Endothelial cell of umbilical vein (primary cell): Measurements from ENCODE around the gene RFX7. TPM values are rescaled to one million over a fixed set of nuclear protein-coding genes. Genes with fewer than 3 reads are reported as not detected.

Experiments
- Bru-seq: library from RNA; stranded (reverse); fragments of 400-500 nt; gene quantifications from one replicate; lab custom pipeline; 2021; lab: Mats Ljungman, UMichigan
- BruChase-seq, 2 experiments: library from RNA; stranded (reverse); fragments of 400-500 nt; gene quantifications; one replicate each; lab custom pipeline; 2021; lab: Mats Ljungman, UMichigan
- BruUV-seq: library from RNA; stranded (reverse); fragments of 400-500 nt; replicated peaks from 2 replicates; lab custom pipeline; 2021; lab: Mats Ljungman, UMichigan
- CTCF ChIA-PET: fragments of 300-600, 350-600 bp; sonication (Branson Sonifier 250); formaldehyde crosslinking; loops from one replicate; lab custom pipeline; 2021; ENCODE audit warnings: antibody characterized with exemption, inconsistent platforms; lab: Charles Lee
- POLR2A ChIA-PET: fragments of 300-600, 350-600 bp; sonication (Branson Sonifier 250); formaldehyde crosslinking; loops from one replicate; lab custom pipeline; 2021; ENCODE audit warnings: antibody characterized with exemption, inconsistent platforms; lab: Charles Lee
- DNase-seq: peaks from one replicate; pipeline ENCODE4 v3.0.0-alpha.2; 2011; ENCODE audit warnings: low read depth, low spot score
- FAIRE-seq: peaks from 2 replicates; lab custom pipeline; 2011; peaks lifted over from hg19 to GRCh38; lab: Jason Lieb, UNC
- H2AFZ ChIP-seq: 2 replicates; pipeline ENCODE4 v1.6.0; 2012; ENCODE audit warnings: low read depth, low read length, control low read depth, inconsistent platforms
- H3K27ac ChIP-seq: 2 replicates; pipeline ENCODE4 v1.5.1; 2011; ENCODE audit warnings: low read depth, mild to moderate bottlenecking, control low read depth, low read length, moderate library complexity; ENCODE audit not compliant: insufficient read depth
- H3K27me3 ChIP-seq, 2 experiments: 2 replicates each; pipeline versions ENCODE4 v1.6.0 to v1.6.1; 2011; ENCODE audit warnings: low read length in 2 of 2, mixed read lengths in 1 of 2; ENCODE audit not compliant: control insufficient read depth in 2 of 2, insufficient read depth in 2 of 2
- H3K36me3 ChIP-seq, 2 experiments: 2 replicates in 1 of 2; 3 replicates in 1 of 2; pipeline ENCODE4 v1.5.1; 2011; ENCODE audit warnings: low read length in 2 of 2, mild to moderate bottlenecking in 1 of 2, moderate library complexity in 1 of 2; ENCODE audit not compliant: control insufficient read depth in 2 of 2, insufficient read depth in 2 of 2; ENCODE audit errors: extremely low read depth in 1 of 2
- H3K4me1 ChIP-seq: 3 replicates; pipeline ENCODE4 v1.5.1; 2011; ENCODE audit warnings: mild to moderate bottlenecking, low read length; ENCODE audit not compliant: control insufficient read depth, insufficient read depth; ENCODE audit errors: extremely low read depth
- H3K4me2 ChIP-seq: 2 replicates; pipeline ENCODE4 v1.6.1; 2011; ENCODE audit warnings: low read length, control low read depth, mixed read lengths; ENCODE audit not compliant: insufficient read depth
- H3K4me3 ChIP-seq, 3 experiments: fragments of 200-600 bp in 1 of 3; sonication (generic), shearing (Covaris generic) in 1 of 3; replicated peaks in 1 of 3; 2 replicates each; pipeline ENCODE4 v1.5.1; 2011 to 2016; ENCODE audit warnings: control low read depth in 3 of 3, low read length in 3 of 3, mild to moderate bottlenecking in 2 of 3, inconsistent platforms in 1 of 3, low read depth in 1 of 3, moderate library complexity in 1 of 3; ENCODE audit not compliant: insufficient read depth in 1 of 3
- H3K79me2 ChIP-seq: 2 replicates; pipeline ENCODE4 v1.6.0; 2012; ENCODE audit warnings: low read length, inconsistent platforms; ENCODE audit not compliant: control insufficient read depth, insufficient read depth
- H3K9ac ChIP-seq: replicated peaks from 2 replicates; pipeline ENCODE3; 2011; ENCODE audit warnings: low read length, control low read depth; ENCODE audit not compliant: insufficient read depth; ENCODE audit errors: extremely low read depth
- H3K9me1 ChIP-seq: replicated peaks from 3 replicates; pipeline ENCODE4 v1.6.0; 2011; ENCODE audit warnings: mild to moderate bottlenecking, low read length; ENCODE audit not compliant: control insufficient read depth, insufficient read depth; ENCODE audit errors: extremely low read depth
- H3K9me3 ChIP-seq: replicated peaks from 2 replicates; pipeline ENCODE4 v1.5.1; 2012; ENCODE audit warnings: low read length, inconsistent platforms; ENCODE audit not compliant: control insufficient read depth, insufficient read depth
- H4K20me1 ChIP-seq: replicated peaks from 2 replicates; pipeline ENCODE3; 2011; ENCODE audit warnings: mild to moderate bottlenecking, low read length; ENCODE audit not compliant: control insufficient read depth, insufficient read depth; ENCODE audit errors: extremely low read depth
- EZH2 ChIP-seq: IDR thresholded peaks from 2 replicates; pipeline ENCODE4 v1.6.1; 2012; ENCODE audit warnings: borderline replicate concordance, low read depth, mild to moderate bottlenecking, moderate library complexity, low read length, inconsistent platforms; ENCODE audit not compliant: severe bottlenecking
- FOS ChIP-seq: IDR thresholded peaks from 2 replicates; pipeline ENCODE4 v1.6.1; 2011; ENCODE audit warnings: mild to moderate bottlenecking, low read length, moderate library complexity, borderline replicate concordance; ENCODE audit not compliant: insufficient read depth
- GATA2 ChIP-seq: IDR thresholded peaks from 2 replicates; pipeline ENCODE4 v1.7.0; 2011; ENCODE audit warnings: low read depth, mild to moderate bottlenecking, moderate library complexity, mixed read lengths, low read length; ENCODE audit not compliant: insufficient read length, insufficient read depth
- JUN ChIP-seq: IDR thresholded peaks from 2 replicates; pipeline ENCODE4 v1.6.1; 2011; ENCODE audit warnings: borderline replicate concordance, low read depth; ENCODE audit not compliant: insufficient read length, insufficient read depth
- MYC ChIP-seq: IDR thresholded peaks from one replicate; pipeline ENCODE4 v1.6.1; 2011; ENCODE audit warnings: mild to moderate bottlenecking, low read depth, low read length
- POLR2A ChIP-seq: IDR thresholded peaks from 2 replicates; pipeline ENCODE4 v1.6.1; 2012; ENCODE audit warnings: low read depth, mild to moderate bottlenecking, control low read depth, low read length
- POLR2AphosphoS5 ChIP-seq: IDR thresholded peaks from 2 replicates; pipeline ENCODE4 v1.6.1; 2012; ENCODE audit warnings: low read depth, mild to moderate bottlenecking, control low read depth, low read length, moderate library complexity; ENCODE audit not compliant: insufficient read depth
- dilution Hi-C: fragments of 300-500 bp; cut with MboI; formaldehyde crosslinking; loops from one replicate; pipeline ENCODE4 v1.15.0; 2019; ENCODE audit warnings: low sequenced_read_pairs; ENCODE audit not compliant: extremely low pct_ligation_motif_present
- intact Hi-C: fragments of 100-400 bp; cut with micrococcal nuclease; formaldehyde crosslinking; loops from one replicate; pipeline ENCODE4 v1.10.0; 2022
- long read RNA-seq: library from polyadenylated mRNA; stranded (forward); transcript quantifications from one replicate; pipeline ENCODE4 v2.0.0, GENCODE V29; 2021
- polyA minus RNA-seq, 3 experiments: library from RNA; depleted of rRNA, polyadenylated mRNA; stranded (reverse); fragments of >200 nt; gene quantifications; 1 replicate in 1 of 3; 2 replicates in 2 of 3; pipeline ENCODE4 v1.2.3, GENCODE V29; 2011
- polyA plus RNA-seq, 4 experiments: library from polyadenylated mRNA; depleted of rRNA in 3 of 4; stranded (reverse) in 3 of 4; unstranded in 1 of 4; fragments of >200 nt; gene quantifications; 2 replicates each; pipeline versions ENCODE4 v1.2.1 to v1.2.3, GENCODE V29; 2011 to 2012; ENCODE audit warnings: missing spikeins in 1 of 4
- total RNA-seq: library from RNA; stranded (reverse); gene quantifications from 2 replicates; pipeline ENCODE4 v1.2.3, GENCODE V29; 2021
- TF ChIP-seq, protein P1 (sequence below), 2 donors: IDR thresholded peaks; 1 replicate in 1 of 2; 2 replicates in 1 of 2; pipeline ENCODE4 v1.5.1; 2011; ENCODE audit warnings: low read length in 2 of 2, mild to moderate bottlenecking in 2 of 2, moderate library complexity in 2 of 2, control low read depth in 1 of 2, inconsistent platforms in 1 of 2, low read depth in 1 of 2; ENCODE audit not compliant: insufficient read depth in 1 of 2; ENCODE audit errors: extremely low read depth in 1 of 2
- TF ChIP-seq, protein P2 (sequence below): IDR thresholded peaks from 2 replicates; pipeline ENCODE4 v1.6.1; 2011; ENCODE audit not compliant: insufficient read depth, insufficient read length

RFX7 gene
- total RNA-seq = 23.0 and 25.9 TPM in 2 replicates
- polyA plus RNA-seq = 5.7 and 6.3 TPM in 2 replicates
- 5.5 and 5.6 TPM in 2 replicates for polyA plus RNA-seq (2011; cell fraction: cytosol; rRNA removed)
- 18.8 and 22.1 TPM in 2 replicates for polyA plus RNA-seq (2011; cell fraction: nucleus; rRNA removed)
- polyA plus RNA-seq (2012) = 11.3 and 13.2 TPM in 2 replicates
- polyA minus RNA-seq = 30.7 and 32.7 TPM in 2 replicates
- 10.5 TPM for polyA minus RNA-seq (2011; cell fraction: cytosol; rRNA and poly(A)+ RNA removed)
- polyA minus RNA-seq (2011; cell fraction: nucleus; rRNA and poly(A)+ RNA removed) = 21.7 and 34.6 TPM in 2 replicates
- Bru-seq, nascent RNA = percentile 91 among the genes with signal in this experiment
- percentile 74 among the genes with signal in this experiment for BruChase-seq, experiment 1, labeled RNA remaining after a 6-hour chase
- BruChase-seq, experiment 2, labeled RNA remaining after a 2-hour chase = percentile 84 among the genes with signal in this experiment
- long read RNA-seq, partial matches to known transcripts = 0 of 15 reads
- long read RNA-seq, other reads (novel, unspliced or antisense) = 15 of 15 reads

- Histone ChIP-seq H3K36me3 (no peaks in the 10 kb centered on the region), H3K79me2 (peaks cover 46% of the 10 kb centered on the region), H3K9me1 (no peaks in the 10 kb centered on the region), H3K4me2 (peak within 1 kb of the TSS; percentile 90), H3K4me3 (peak within 1 kb of the TSS; percentile 54 to 82 (median 64)), H4K20me1 (no peaks in the 10 kb centered on the region), H3K27ac (peak within 1 kb of the TSS; percentile 60), H3K27me3 (no peaks in the 10 kb centered on the region), H2AFZ (peak within 1 kb of the TSS; percentile 79), H3K9ac (peak within 1 kb of the TSS; percentile 67), H3K4me1 (peaks cover 27% of the 10 kb centered on the region), H3K9me3 (no peaks in the 10 kb centered on the region)
- ChIA-PET CTCF (interaction anchor here (1.1 kb wide), 1 partner anchor 250 kb away, joined by 4 read pairs; the partner anchor contains the start of gene NEDD4), POLR2A (interaction anchor here (0.6 kb wide), 1 partner anchor 1093 kb away, joined by 5 read pairs; no protein-coding TSS in a partner anchor)
- dilution Hi-C loops = no loop called here
- no TSS peak for BruUV-seq
- peak; percentile 65 for DNase-seq
- TF ChIP-seq, protein P1, sequence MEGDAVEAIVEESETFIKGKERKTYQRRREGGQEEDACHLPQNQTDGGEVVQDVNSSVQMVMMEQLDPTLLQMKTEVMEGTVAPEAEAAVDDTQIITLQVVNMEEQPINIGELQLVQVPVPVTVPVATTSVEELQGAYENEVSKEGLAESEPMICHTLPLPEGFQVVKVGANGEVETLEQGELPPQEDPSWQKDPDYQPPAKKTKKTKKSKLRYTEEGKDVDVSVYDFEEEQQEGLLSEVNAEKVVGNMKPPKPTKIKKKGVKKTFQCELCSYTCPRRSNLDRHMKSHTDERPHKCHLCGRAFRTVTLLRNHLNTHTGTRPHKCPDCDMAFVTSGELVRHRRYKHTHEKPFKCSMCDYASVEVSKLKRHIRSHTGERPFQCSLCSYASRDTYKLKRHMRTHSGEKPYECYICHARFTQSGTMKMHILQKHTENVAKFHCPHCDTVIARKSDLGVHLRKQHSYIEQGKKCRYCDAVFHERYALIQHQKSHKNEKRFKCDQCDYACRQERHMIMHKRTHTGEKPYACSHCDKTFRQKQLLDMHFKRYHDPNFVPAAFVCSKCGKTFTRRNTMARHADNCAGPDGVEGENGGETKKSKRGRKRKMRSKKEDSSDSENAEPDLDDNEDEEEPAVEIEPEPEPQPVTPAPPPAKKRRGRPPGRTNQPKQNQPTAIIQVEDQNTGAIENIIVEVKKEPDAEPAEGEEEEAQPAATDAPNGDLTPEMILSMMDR (IDR thresholded peaks at IDR 0.05; ENCODE audit: extremely low read depth in 1 of 2, insufficient read depth in 1 of 2, low read depth in 1 of 2, low read length in 2 of 2) = no peak
- TF ChIP-seq EZH2 (no peak), GATA2 (no peak), JUN (no peak), FOS (no peak), POLR2AphosphoS5 (no peak), POLR2A (no peak), MYC (no peak)
- TF ChIP-seq, protein P2, sequence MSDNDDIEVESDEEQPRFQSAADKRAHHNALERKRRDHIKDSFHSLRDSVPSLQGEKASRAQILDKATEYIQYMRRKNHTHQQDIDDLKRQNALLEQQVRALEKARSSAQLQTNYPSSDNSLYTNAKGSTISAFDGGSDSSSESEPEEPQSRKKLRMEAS = no peak
- no peak for FAIRE-seq
- intact Hi-C loops = loop anchor here (2.0 to 10.0 kb wide), 2 partner anchors 199 to 251 kb away; partner anchors contain the start of gene NEDD4
These were observed at the start of gene RFX7 for GRCh38 chr15:56243163-56244037. Gene RFX7 (minus strand): TSS chr15:56243879. CDS start chr15:56243285, 594 bp downstream.
